GM12892 (cell line): ENCODE measurements around the gene CCNB1IP1.
"Not testable (repeated sequence)": the region's sequence is repeated elsewhere in the genome, so short reads cannot be mapped to it uniquely, and the experiment has no call there.

Experiments used
- DNase-seq: peaks from one replicate; pipeline ENCODE4 v3.0.0; 2011; ENCODE audit not compliant: insufficient read length
- FAIRE-seq: peaks from 2 replicates; lab custom pipeline; 2011; peaks lifted over from hg19 to GRCh38; lab: Jason Lieb, UNC
- POLR2A ChIP-seq: IDR thresholded peaks from 2 replicates; pipeline ENCODE4 v1.6.1; 2011; ENCODE audit warnings: low read depth, low read length, control low read depth
- POLR2AphosphoS5 ChIP-seq: IDR thresholded peaks from 2 replicates; pipeline ENCODE4 v1.6.1; 2011; ENCODE audit warnings: low read depth, low read length, control low read depth
- TAF1 ChIP-seq: IDR thresholded peaks from 2 replicates; pipeline ENCODE4 v1.6.1; 2011; ENCODE audit warnings: low read depth, mild to moderate bottlenecking, control low read depth, low read length, borderline replicate concordance

CCNB1IP1 gene

DNA sequence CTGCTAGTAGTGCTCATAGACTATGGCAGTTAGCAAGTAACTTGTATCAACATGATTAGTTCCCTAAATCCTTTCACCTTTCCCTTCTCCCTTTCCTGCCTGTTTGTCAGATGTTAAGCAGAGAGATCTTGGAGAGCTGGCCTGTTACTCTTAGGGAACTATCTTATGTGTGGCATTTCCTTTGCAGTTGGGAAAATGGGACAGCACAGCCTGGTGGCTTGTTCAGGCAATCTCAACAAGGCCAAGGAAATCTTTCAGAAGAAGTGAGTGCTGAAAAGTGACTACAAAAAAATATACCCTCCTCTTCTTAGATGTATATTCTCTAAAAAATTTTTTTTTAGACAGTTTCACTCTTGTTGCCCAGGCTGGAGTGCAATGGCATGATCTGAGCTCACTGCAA is 17.8 kb upstream of the CCNB1IP1 start:
- FAIRE-seq (no peak), DNase-seq (no peak)
- no peak for TF ChIP-seq POLR2A
- TF ChIP-seq POLR2AphosphoS5 = no peak
- TF ChIP-seq TAF1 = no peak

DNA sequence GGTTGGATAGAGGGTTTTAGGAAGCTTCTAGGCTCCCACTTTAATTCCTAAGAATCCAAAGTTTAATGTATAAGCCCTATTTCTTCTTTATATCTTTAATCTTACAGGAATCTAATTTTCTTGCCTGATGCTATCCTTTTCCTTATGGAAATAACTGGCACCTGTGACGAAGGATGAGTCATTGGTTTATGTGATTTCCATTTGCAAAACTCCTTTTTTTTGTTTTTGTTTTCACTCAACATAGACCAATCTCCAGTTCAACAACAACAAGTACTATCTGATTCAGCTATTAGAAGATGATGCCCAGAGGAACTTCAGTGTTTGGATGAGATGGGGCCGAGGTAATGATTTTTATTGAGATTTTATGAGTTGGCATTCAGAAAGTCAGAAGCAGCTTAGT is 17.2 kb upstream of the CCNB1IP1 start:
- FAIRE-seq (no peak), DNase-seq (no peak)
- TF ChIP-seq TAF1 (no peak), POLR2A (no peak), POLR2AphosphoS5 (no peak)

DNA sequence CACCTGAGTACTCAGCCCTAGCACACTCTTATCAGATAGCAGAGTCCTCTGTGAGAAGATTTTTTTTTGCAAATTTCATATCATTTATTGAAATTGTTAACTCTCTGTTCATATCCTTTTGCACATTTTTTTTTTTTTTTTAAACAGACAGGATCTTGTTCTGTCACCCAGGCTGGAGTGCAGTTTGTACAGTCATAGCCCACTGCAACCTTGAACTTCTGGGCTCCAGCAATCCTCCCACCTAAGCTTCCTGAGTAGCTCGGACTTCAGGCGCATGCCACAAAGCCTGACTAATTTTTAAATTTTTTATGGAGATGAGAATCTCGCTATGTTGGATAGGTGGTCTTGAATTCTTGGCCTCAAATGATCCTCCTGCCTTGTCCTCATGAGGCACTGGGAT is 14.7 kb upstream of the CCNB1IP1 start:
- DNase-seq = no peak
- TF ChIP-seq POLR2A = no peak
- no peak for TF ChIP-seq TAF1
- no peak for TF ChIP-seq POLR2AphosphoS5
- no peak for FAIRE-seq

DNA sequence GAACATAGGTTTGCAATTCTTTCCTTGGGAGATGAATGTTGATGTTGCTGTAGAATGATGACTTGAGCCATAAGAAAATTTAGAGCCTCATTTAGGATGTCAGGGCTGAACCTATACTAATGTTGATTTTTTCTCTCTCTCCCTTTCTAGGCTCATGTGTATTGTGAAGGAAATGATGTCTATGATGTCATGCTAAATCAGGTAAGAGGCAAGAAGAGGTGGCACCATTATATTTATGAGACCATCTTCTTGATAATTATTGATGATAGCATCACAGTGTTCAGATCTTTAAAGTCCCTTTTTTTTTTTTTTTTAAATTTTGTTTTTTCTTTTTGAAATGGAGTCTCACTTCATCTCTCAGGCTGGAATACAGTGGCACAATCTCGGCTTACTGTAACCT is 13.6 kb upstream of the CCNB1IP1 start:
- no peak for FAIRE-seq
- TF ChIP-seq POLR2A = no peak
- TF ChIP-seq TAF1 = no peak
- no peak for TF ChIP-seq POLR2AphosphoS5
- no peak for DNase-seq

DNA sequence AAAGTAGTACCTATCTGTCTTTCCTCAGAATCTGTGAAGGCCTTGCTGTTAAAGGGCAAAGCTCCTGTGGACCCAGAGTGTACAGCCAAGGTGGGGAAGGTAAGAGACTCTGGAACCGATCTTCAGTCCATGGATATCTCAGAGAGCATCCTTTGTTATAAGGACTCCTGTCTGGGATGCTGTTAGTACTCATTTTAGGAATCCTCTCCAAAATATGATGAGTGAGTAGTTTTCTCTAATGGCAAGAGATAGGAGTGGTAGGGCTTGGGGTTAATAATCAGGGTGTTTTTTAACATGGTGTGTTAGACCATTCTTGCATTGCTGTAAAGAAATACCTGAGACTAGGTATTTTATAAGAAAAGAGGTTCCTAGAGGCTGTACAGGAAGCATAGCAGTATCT is 12.3 kb upstream of the CCNB1IP1 start:
- TF ChIP-seq POLR2A (no peak), POLR2AphosphoS5 (no peak), TAF1 (no peak)
- no peak for DNase-seq
- no peak for FAIRE-seq

DNA sequence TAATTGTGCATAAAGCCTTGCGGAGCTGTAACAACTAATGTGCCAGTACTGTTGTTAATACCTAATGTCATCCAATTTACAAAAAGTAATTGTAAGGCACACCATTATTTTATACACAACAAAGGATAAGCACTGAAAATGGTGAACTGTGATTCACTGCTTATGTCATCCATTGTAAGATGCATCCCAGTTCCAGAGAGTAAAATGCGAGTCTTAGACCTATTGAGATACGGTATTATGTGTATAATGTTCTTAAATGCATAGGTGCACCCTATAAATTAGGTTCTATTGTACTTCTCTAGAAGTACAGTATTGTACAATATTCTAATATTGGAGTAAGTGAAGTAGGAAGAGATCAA is 10.8 kb upstream of the CCNB1IP1 start:
- DNase-seq = no peak
- no peak for FAIRE-seq
- no peak for TF ChIP-seq TAF1
- TF ChIP-seq POLR2A = no peak
- TF ChIP-seq POLR2AphosphoS5 = no peak

DNA sequence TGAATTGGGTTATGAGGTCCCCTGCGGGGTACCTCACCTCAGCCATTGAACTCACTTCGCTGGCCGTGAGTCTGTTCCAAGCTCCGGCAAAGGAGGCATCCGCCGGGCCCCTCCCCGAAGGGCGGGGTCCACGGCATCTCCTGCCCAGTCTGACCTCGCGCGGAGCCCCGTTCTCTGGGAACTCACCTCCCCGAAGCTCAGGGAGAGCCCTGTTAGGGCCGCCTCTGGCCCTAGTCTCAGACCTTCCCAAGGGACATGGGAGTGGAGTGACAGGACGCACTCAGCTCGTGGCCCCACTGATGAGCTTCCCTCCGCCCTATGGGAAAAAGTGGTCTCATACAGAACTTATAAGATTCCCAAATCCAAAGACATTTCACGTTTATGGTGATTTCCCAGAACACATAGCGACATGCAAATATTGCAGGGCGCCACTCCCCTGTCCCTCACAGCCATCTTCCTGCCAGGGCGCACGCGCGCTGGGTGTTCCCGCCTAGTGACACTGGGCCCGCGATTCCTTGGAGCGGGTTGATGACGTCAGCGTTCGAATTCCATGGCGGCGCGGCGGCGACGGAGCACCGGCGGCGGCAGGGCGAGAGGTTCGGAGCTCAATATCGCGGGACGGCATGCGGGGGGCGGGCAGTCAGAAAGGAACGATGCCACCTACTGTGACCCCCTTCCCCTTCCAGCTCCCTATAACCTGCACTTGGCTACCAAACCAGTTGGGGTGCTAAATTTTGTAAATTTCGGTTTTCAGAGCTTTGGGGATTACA is 10.2 kb upstream of the CCNB1IP1 start, which contains the start of gene PARP2:
Gene PARP2 (plus strand): TSS at position 544 of the 770 bp plus-strand sequence. CDS start 7 bp downstream, at position 551.
- TF ChIP-seq POLR2AphosphoS5 (peak; percentile 99), TAF1 (peak; percentile 75; the same call in 1 of the 2 replicates), POLR2A (peak; percentile 99)
- FAIRE-seq (peak; percentile 99), DNase-seq (peak; percentile 77)

DNA sequence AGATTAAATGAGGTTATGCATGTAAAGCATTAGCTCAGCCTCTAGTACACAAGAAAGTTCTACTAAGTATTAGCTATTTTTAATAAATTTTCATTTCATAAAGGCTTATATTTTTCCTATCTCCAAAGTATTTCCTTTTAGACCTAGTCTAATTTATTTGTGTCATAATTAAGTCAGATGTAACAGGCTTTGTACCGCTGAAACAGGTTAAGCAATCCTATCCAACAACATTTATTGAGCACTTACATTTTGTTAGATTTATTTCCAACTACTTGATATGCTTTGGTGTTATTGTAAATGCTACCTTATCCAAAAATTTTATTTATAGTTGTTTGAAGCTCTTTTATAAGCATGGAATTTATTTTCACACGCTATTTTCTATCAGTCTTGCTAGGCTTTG is 8.6 kb upstream of the CCNB1IP1 start:
- no peak for FAIRE-seq
- TF ChIP-seq TAF1 (no peak), POLR2AphosphoS5 (no peak), POLR2A (no peak)
- no peak for DNase-seq

DNA sequence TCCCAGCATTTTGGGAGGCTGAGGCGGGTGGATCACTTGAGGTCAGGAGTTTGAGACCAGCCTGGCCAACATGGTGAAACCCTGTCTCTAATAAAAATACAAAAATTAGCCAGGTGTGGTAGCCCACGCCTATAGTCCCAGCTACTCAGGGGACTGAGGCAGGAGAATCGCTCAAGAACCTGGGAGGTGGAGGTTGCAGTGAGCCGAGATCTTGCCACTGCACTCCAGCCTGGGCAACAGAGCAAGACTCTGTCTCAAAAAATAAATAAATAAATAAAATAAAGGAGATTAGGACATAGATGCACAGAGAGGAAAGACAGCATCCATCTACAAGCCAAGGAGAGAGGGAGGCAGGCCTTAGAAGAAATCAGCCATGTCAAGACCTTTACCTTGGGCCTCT is 8.0 kb upstream of the CCNB1IP1 start:
- FAIRE-seq, DNase-seq: not testable (repeated sequence)

DNA sequence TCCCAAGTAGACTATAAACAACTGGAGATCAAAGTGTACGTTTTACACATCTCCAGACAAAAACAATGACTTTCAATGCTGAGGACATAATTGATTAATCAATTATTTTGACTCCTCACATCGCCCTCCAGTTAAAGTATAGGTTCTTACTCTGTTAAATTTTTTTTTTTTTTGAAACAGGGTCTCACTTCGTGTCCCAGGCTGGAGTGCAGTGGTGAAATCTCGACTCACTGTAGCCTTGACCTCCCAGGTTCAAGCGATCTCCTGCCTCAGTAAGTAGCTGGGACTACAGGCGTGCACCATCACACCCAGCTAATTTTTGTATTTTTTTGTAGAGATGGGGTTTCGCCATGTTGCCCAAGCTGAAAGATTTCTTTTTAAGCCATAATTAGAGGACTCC is 938 bp upstream of the CCNB1IP1 start:
- TF ChIP-seq POLR2AphosphoS5 (no peak), TAF1 (no peak), POLR2A (no peak)
- DNase-seq = no peak
- FAIRE-seq = no peak

DNA sequence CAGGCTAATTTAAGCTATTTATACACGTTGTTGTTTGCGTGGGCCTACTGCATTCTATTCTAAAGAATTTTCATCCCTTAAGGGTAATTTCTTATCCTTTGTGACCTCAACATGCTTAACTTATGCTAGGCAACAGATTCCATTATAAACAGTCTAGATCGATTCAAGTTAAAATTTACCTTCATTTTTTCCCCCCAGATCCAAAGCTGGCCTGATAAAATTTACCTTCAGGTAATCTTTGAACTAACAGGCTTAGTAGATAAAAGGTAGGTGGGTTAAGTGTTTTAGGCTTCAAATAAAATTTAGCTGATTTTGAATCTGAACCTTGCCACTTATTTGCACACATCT is 389 bp upstream of the CCNB1IP1 start:
- no peak for TF ChIP-seq POLR2AphosphoS5
- no peak for TF ChIP-seq POLR2A
- TF ChIP-seq TAF1 = no peak
- no peak for DNase-seq
- FAIRE-seq = no peak

DNA sequence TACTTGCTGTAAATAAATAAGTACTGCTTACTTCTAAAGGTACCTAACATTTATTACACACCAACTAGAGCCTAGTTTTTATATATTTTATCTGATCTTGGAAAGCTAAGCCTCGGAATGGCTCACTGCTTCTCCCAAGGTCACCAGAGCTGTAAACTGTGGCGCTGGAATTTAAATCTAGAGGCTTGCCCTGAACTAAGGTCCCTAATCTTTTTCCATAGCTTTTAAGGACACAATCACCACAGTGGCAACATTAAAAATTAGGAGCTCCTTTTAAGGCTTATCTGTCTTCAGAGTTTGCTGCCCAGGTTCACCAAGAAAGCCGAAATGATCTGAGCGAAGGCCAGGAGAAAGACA is 670 bp downstream of the CCNB1IP1 start:
- TF ChIP-seq TAF1 = no peak
- TF ChIP-seq POLR2A = no peak
- TF ChIP-seq POLR2AphosphoS5 = no peak

More for the DNA sequence above, 670 bp downstream of the CCNB1IP1 start:
- no peak for FAIRE-seq
- DNase-seq = no peak
